Ishikawa (cell line): ENCODE results near the gene PKIG.

Source experiments
- CEBPB ChIP-seq: IDR thresholded peaks from 2 replicates; pipeline ENCODE4 v1.6.1; 2012
- CREB1 ChIP-seq: IDR thresholded peaks from 2 replicates; pipeline ENCODE4 v1.6.1; 2012; ENCODE audit warnings: low read depth
- EGR1 ChIP-seq: IDR thresholded peaks from 2 replicates; pipeline ENCODE4 v1.6.1; 2012
- EP300 ChIP-seq: IDR thresholded peaks from 2 replicates; pipeline ENCODE4 v1.6.1; 2012; ENCODE audit warnings: borderline replicate concordance
- FOXM1 ChIP-seq: IDR thresholded peaks from 2 replicates; pipeline ENCODE4 v1.6.1; 2012; ENCODE audit warnings: low read depth, borderline replicate concordance
- MAX ChIP-seq: IDR thresholded peaks from 2 replicates; pipeline ENCODE4 v1.6.1; 2012
- NFIC ChIP-seq: IDR thresholded peaks from 2 replicates; pipeline ENCODE4 v1.6.1; 2012
- RAD21 ChIP-seq: IDR thresholded peaks from 2 replicates; pipeline ENCODE4 v1.6.1; 2012; ENCODE audit warnings: low read depth
- TAF1 ChIP-seq: IDR thresholded peaks from 2 replicates; pipeline ENCODE4 v1.6.1; 2012; ENCODE audit warnings: low read depth, mild to moderate bottlenecking
- TCF12 ChIP-seq: IDR thresholded peaks from 2 replicates; pipeline ENCODE4 v1.6.1; 2012; ENCODE audit warnings: low read depth
- TEAD4 ChIP-seq: IDR thresholded peaks from 2 replicates; pipeline ENCODE4 v1.6.1; 2012
- USF1 ChIP-seq: IDR thresholded peaks from 2 replicates; pipeline ENCODE4 v1.6.1; 2012
- YY1 ChIP-seq: IDR thresholded peaks from 2 replicates; pipeline ENCODE4 v1.6.1; 2012; ENCODE audit warnings: low read depth
- ZBTB7A ChIP-seq: IDR thresholded peaks from 2 replicates; pipeline ENCODE4 v1.6.1; 2012; ENCODE audit warnings: low read depth
- TF ChIP-seq, protein P1 (sequence below): IDR thresholded peaks from 2 replicates; pipeline ENCODE4 v1.6.1; 2012; ENCODE audit warnings: low read depth, mild to moderate bottlenecking

The PKIG gene

GRCh38 chr20:44576297-44576696 is 6.1 kb upstream of the PKIG start:
- TF ChIP-seq RAD21, result peak; percentile 33
- TF ChIP-seq MAX, result no peak
- TF ChIP-seq TAF1, result no peak
- no peak for TF ChIP-seq TCF12

- TF ChIP-seq TCF12, result no peak
- no peak for TF ChIP-seq USF1
- TF ChIP-seq EP300, result no peak
- TF ChIP-seq NFIC, result no peak
- TF ChIP-seq YY1, result no peak
- TF ChIP-seq TEAD4, result no peak
- no peak for TF ChIP-seq MAX
- no peak for TF ChIP-seq FOXM1
- TF ChIP-seq ZBTB7A, result no peak
- TF ChIP-seq TAF1, result no peak
- no peak for TF ChIP-seq RAD21
- TF ChIP-seq EGR1, result no peak
Observed at GRCh38 chr20:44579313-44580081, 2.9 kb upstream of the PKIG start.

GRCh38 chr20:44580581-44581268 is 1.7 kb upstream of the PKIG start:
- TF ChIP-seq TEAD4, result no peak
- TF ChIP-seq EP300, result no peak
- TF ChIP-seq FOXM1, result no peak
- no peak for TF ChIP-seq USF1
- TF ChIP-seq MAX, result no peak
- TF ChIP-seq TCF12, result no peak
- no peak for TF ChIP-seq YY1
- no peak for TF ChIP-seq RAD21
- TF ChIP-seq, protein P1, sequence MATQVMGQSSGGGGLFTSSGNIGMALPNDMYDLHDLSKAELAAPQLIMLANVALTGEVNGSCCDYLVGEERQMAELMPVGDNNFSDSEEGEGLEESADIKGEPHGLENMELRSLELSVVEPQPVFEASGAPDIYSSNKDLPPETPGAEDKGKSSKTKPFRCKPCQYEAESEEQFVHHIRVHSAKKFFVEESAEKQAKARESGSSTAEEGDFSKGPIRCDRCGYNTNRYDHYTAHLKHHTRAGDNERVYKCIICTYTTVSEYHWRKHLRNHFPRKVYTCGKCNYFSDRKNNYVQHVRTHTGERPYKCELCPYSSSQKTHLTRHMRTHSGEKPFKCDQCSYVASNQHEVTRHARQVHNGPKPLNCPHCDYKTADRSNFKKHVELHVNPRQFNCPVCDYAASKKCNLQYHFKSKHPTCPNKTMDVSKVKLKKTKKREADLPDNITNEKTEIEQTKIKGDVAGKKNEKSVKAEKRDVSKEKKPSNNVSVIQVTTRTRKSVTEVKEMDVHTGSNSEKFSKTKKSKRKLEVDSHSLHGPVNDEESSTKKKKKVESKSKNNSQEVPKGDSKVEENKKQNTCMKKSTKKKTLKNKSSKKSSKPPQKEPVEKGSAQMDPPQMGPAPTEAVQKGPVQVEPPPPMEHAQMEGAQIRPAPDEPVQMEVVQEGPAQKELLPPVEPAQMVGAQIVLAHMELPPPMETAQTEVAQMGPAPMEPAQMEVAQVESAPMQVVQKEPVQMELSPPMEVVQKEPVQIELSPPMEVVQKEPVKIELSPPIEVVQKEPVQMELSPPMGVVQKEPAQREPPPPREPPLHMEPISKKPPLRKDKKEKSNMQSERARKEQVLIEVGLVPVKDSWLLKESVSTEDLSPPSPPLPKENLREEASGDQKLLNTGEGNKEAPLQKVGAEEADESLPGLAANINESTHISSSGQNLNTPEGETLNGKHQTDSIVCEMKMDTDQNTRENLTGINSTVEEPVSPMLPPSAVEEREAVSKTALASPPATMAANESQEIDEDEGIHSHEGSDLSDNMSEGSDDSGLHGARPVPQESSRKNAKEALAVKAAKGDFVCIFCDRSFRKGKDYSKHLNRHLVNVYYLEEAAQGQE, result no peak
- TF ChIP-seq ZBTB7A, result no peak
- no peak for TF ChIP-seq CEBPB
- TF ChIP-seq TAF1, result no peak
- no peak for TF ChIP-seq EGR1

- no peak for TF ChIP-seq EP300
- TF ChIP-seq NFIC, result no peak
- TF ChIP-seq TAF1, result no peak
- no peak for TF ChIP-seq USF1
- TF ChIP-seq CEBPB, result no peak
- no peak for TF ChIP-seq EGR1
- TF ChIP-seq CREB1, result no peak
- no peak for TF ChIP-seq TCF12
- TF ChIP-seq ZBTB7A, result no peak
- no peak for TF ChIP-seq MAX
- TF ChIP-seq, protein P1, result no peak
- TF ChIP-seq FOXM1, result no peak
- no peak for TF ChIP-seq RAD21
- no peak for TF ChIP-seq YY1
- no peak for TF ChIP-seq TEAD4
Observed at GRCh38 chr20:44581515-44581914, 864 bp upstream of the PKIG start.
